Panc1 (cell line): ENCODE results near the gene SNU13.

Experiments used
- CTCF ChIP-seq: fragments of 450-650 bp; IDR thresholded peaks from 2 replicates; pipeline ENCODE4 v1.5.1; 2017; ENCODE audit warnings: mild to moderate bottlenecking
- POLR2AphosphoS5 ChIP-seq: IDR thresholded peaks from 2 replicates; pipeline ENCODE4 v1.6.1; 2012; ENCODE audit warnings: mild to moderate bottlenecking, low read depth, low read length, moderate library complexity
- SIN3A ChIP-seq: IDR thresholded peaks from 2 replicates; pipeline ENCODE4 v1.6.1; 2012; ENCODE audit warnings: low read depth, mild to moderate bottlenecking, low read length, moderate library complexity, borderline replicate concordance; ENCODE audit not compliant: insufficient read depth
- TCF7L2 ChIP-seq: IDR thresholded peaks from 2 replicates; pipeline ENCODE4 v1.6.1; 2011; ENCODE audit warnings: mild to moderate bottlenecking, low read depth, low read length, inconsistent platforms

GRCh38 chr22:41656556-41656955 lies 32.1 kb downstream of the SNU13 start:
- no peak for TF ChIP-seq CTCF
- no peak for TF ChIP-seq SIN3A
- TF ChIP-seq POLR2AphosphoS5, result no peak
- TF ChIP-seq TCF7L2, result no peak
